Measurements from ENCODE around the gene DDAH1.

GRCh38 chr1:85454214-85454613 lies 10.7 kb downstream of the DDAH1 start:
- TF ChIP-seq CTCF (IDR thresholded peaks at IDR 0.05) (no peak), POLR2A (IDR thresholded peaks at IDR 0.05) (no peak)
